GM23338 (cell line): ENCODE results near the gene KLF1. TPM values are rescaled to one million over a fixed set of nuclear protein-coding genes. Genes with fewer than 3 reads are reported as not detected.
A peak's percentile ranks its signal among the peaks of the same experiment; 100 is the strongest.

ENCODE experiments used
- ATAC-seq: fragments of 200-7000 bp; cut with Tn5 transposase; 3 replicates; pipeline ENCODE4 v1.9.1; 2020
- DNase-seq: peaks from one replicate; pipeline ENCODE4 v3.0.0-alpha.2; 2015; ENCODE audit warnings: low spot score
- H2AFZ ChIP-seq: fragments of 200-600 bp; sonication (generic); 2 replicates; pipeline ENCODE4 v1.8.0; 2016; ENCODE audit warnings: antibody characterized with exemption, mild to moderate bottlenecking, moderate library complexity
- H3F3A ChIP-seq: fragments of 200-600 bp; sonication (generic); replicated peaks from 2 replicates; pipeline ENCODE4 v1.8.0; 2017; ENCODE audit warnings: antibody characterized with exemption, mixed run types, low read depth
- H3K27ac ChIP-seq: fragments of 200-600 bp; sonication (generic); 2 replicates; pipeline ENCODE4 v1.6.1; 2016; ENCODE audit warnings: low read depth
- H3K27me3 ChIP-seq: fragments of 200-600 bp; sonication (generic); 2 replicates; pipeline ENCODE4 v1.8.0; 2016; ENCODE audit warnings: mild to moderate bottlenecking, mixed run types, moderate library complexity; ENCODE audit not compliant: insufficient read depth
- H3K36me3 ChIP-seq: fragments of 200-600 bp; sonication (generic); 2 replicates; pipeline ENCODE4 v1.8.0; 2016; ENCODE audit warnings: mild to moderate bottlenecking; ENCODE audit not compliant: insufficient read depth
- H3K4me1 ChIP-seq: fragments of 200-600 bp; sonication (generic); 2 replicates; pipeline ENCODE4 v1.8.0; 2016; ENCODE audit warnings: mild to moderate bottlenecking, moderate library complexity; ENCODE audit not compliant: insufficient read depth
- H3K4me2 ChIP-seq: fragments of 200-600 bp; sonication (generic); 2 replicates; pipeline ENCODE4 v1.7.1; 2017; ENCODE audit warnings: mixed run types
- H3K4me3 ChIP-seq: fragments of 200-600 bp; sonication (generic); 2 replicates; pipeline ENCODE4 v1.6.1; 2016; ENCODE audit warnings: mixed run types
- H3K79me2 ChIP-seq: fragments of 200-600 bp; sonication (generic); replicated peaks from 2 replicates; pipeline ENCODE4 v1.8.0; 2017; ENCODE audit warnings: mild to moderate bottlenecking; ENCODE audit not compliant: insufficient read depth
- H3K9me2 ChIP-seq: fragments of 200-600 bp; sonication (generic); 2 replicates; pipeline ENCODE4 v1.8.0; 2017; ENCODE audit not compliant: insufficient read depth
- H4K20me1 ChIP-seq: fragments of 200-600 bp; sonication (generic); replicated peaks from 2 replicates; pipeline ENCODE4 v1.8.0; 2017; ENCODE audit warnings: mild to moderate bottlenecking; ENCODE audit not compliant: insufficient read depth
- H3K27ac Mint-ChIP-seq: 2 replicates; pipeline ENCODE4 v1.8.0; 2020; ENCODE audit warnings: inconsistent platforms, mild to moderate bottlenecking, moderate library complexity, mixed read lengths
- H3K27me3 Mint-ChIP-seq: 3 replicates; pipeline ENCODE4 v1.8.0; 2022; ENCODE audit warnings: low read depth, mild to moderate bottlenecking, moderate library complexity, mixed read lengths, inconsistent platforms; ENCODE audit not compliant: insufficient read depth, poor library complexity
- H3K36me3 Mint-ChIP-seq: 3 replicates; pipeline ENCODE4 v1.8.0; 2021; ENCODE audit warnings: low read depth, mild to moderate bottlenecking, inconsistent platforms, moderate library complexity, mixed read lengths
- H3K4me1 Mint-ChIP-seq: 3 replicates; pipeline ENCODE4 v1.8.0; 2020; ENCODE audit warnings: mild to moderate bottlenecking, inconsistent platforms, mixed read lengths
- H3K4me3 Mint-ChIP-seq: 3 replicates; pipeline ENCODE4 v1.8.0; 2021; ENCODE audit warnings: moderate library complexity, mild to moderate bottlenecking, inconsistent platforms, mixed read lengths
- H3K9me3 Mint-ChIP-seq: 3 replicates; pipeline ENCODE4 v1.8.0; 2020; ENCODE audit warnings: moderate library complexity, mild to moderate bottlenecking, inconsistent platforms, mixed read lengths
- CREB1 ChIP-seq: fragments of 250-450 bp; sonication (Bioruptor Pico); IDR thresholded peaks from 2 replicates; pipeline ENCODE4 v1.5.0; 2020; ENCODE audit warnings: low read depth, mild to moderate bottlenecking, moderate library complexity
- POLR2AphosphoS5 ChIP-seq: IDR thresholded peaks from 2 replicates; pipeline ENCODE4 v1.6.1; 2016; ENCODE audit warnings: antibody characterized with exemption, low read depth
- STAT1 ChIP-seq: IDR thresholded peaks from one replicate; pipeline ENCODE4 v1.6.1; 2016; ENCODE audit warnings: antibody characterized with exemption; ENCODE audit not compliant: unreplicated experiment
- ZNF331 ChIP-seq: fragments of 250-450 bp; sonication (Bioruptor Pico); IDR thresholded peaks from 2 replicates; pipeline ENCODE4 v1.5.0; 2020; ENCODE audit warnings: low read depth, mild to moderate bottlenecking, moderate library complexity
- polyA plus RNA-seq: library from polyadenylated mRNA; unstranded; fragments of >200 nt; fragmentation: Nextera tagmentation; extraction: Ambion mirVana; gene quantifications from 2 replicates; pipeline ENCODE4 v1.2.1, GENCODE V29; 2016
- total RNA-seq: library from RNA; depleted of rRNA; stranded (reverse); fragments of >200 nt; shearing (Covaris generic); gene quantifications from 2 replicates; pipeline ENCODE4 v1.2.3, GENCODE V29; 2014
- TF ChIP-seq, protein P1 (sequence below): fragments of 250-450 bp; sonication (Bioruptor Pico); IDR thresholded peaks from 2 replicates; pipeline ENCODE4 v1.5.0; 2020; ENCODE audit warnings: mild to moderate bottlenecking, moderate library complexity
- TF ChIP-seq, protein P2 (sequence below), 2 experiments: fragments of 200-600 bp in 1 of 2; sonication (generic) in 1 of 2; conservative IDR thresholded peaks; 2 replicates each; pipeline versions ENCODE4 v1.5.1 to v1.6.1; 2016 to 2017; ENCODE audit warnings: antibody characterized with exemption in 2 of 2, low read depth in 2 of 2, mild to moderate bottlenecking in 2 of 2, moderate library complexity in 1 of 2

Gene KLF1
- total and polyA plus RNA-seq, 2 experiments from 2014 or later, result 0.74 to 1.1 TPM

DNA sequence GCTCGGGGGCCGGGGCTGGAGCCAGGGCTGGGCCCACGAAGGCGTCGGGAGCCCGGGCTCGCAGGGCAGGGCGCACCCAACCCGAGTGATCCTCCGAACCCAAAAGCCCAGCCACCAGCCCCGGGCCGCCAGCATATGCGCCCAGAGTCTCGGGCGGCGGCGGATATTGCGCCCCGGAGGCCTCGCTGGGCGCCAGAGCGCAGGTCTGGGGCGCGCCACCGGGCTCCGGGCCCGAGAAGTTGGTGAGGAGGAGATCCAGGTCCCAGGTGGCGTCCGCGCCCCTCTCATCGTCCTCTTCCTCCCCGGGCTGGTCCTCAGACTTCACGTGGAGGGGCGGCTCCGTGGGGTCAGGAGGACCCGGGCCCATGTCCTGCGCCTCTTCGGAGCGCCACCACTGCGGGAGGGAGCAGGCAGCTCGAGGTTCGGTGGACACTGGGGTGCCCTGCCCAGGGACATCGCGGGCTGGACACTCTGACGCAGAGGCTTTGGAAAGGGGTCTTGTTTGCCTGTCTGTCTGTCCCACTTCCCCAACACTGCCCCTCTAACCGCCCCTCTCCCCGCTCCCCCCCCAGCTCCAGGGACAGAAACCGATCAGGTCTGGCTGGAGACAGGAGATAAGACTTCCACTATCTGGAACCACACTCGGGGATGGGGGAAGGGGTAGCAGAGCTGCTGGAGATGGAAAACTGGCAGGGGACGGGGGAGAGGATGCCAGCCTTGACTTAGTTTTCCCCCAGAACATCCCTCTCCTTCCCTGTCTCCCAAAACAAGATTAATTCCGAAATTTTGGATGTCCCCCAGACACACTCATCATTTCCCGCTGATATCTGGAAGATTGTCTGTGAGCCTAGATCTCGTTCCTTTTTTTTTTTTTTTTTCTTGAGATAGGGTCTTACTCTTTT lies 1.0 kb downstream of the KLF1 start (continued):
- TF ChIP-seq, protein P1, sequence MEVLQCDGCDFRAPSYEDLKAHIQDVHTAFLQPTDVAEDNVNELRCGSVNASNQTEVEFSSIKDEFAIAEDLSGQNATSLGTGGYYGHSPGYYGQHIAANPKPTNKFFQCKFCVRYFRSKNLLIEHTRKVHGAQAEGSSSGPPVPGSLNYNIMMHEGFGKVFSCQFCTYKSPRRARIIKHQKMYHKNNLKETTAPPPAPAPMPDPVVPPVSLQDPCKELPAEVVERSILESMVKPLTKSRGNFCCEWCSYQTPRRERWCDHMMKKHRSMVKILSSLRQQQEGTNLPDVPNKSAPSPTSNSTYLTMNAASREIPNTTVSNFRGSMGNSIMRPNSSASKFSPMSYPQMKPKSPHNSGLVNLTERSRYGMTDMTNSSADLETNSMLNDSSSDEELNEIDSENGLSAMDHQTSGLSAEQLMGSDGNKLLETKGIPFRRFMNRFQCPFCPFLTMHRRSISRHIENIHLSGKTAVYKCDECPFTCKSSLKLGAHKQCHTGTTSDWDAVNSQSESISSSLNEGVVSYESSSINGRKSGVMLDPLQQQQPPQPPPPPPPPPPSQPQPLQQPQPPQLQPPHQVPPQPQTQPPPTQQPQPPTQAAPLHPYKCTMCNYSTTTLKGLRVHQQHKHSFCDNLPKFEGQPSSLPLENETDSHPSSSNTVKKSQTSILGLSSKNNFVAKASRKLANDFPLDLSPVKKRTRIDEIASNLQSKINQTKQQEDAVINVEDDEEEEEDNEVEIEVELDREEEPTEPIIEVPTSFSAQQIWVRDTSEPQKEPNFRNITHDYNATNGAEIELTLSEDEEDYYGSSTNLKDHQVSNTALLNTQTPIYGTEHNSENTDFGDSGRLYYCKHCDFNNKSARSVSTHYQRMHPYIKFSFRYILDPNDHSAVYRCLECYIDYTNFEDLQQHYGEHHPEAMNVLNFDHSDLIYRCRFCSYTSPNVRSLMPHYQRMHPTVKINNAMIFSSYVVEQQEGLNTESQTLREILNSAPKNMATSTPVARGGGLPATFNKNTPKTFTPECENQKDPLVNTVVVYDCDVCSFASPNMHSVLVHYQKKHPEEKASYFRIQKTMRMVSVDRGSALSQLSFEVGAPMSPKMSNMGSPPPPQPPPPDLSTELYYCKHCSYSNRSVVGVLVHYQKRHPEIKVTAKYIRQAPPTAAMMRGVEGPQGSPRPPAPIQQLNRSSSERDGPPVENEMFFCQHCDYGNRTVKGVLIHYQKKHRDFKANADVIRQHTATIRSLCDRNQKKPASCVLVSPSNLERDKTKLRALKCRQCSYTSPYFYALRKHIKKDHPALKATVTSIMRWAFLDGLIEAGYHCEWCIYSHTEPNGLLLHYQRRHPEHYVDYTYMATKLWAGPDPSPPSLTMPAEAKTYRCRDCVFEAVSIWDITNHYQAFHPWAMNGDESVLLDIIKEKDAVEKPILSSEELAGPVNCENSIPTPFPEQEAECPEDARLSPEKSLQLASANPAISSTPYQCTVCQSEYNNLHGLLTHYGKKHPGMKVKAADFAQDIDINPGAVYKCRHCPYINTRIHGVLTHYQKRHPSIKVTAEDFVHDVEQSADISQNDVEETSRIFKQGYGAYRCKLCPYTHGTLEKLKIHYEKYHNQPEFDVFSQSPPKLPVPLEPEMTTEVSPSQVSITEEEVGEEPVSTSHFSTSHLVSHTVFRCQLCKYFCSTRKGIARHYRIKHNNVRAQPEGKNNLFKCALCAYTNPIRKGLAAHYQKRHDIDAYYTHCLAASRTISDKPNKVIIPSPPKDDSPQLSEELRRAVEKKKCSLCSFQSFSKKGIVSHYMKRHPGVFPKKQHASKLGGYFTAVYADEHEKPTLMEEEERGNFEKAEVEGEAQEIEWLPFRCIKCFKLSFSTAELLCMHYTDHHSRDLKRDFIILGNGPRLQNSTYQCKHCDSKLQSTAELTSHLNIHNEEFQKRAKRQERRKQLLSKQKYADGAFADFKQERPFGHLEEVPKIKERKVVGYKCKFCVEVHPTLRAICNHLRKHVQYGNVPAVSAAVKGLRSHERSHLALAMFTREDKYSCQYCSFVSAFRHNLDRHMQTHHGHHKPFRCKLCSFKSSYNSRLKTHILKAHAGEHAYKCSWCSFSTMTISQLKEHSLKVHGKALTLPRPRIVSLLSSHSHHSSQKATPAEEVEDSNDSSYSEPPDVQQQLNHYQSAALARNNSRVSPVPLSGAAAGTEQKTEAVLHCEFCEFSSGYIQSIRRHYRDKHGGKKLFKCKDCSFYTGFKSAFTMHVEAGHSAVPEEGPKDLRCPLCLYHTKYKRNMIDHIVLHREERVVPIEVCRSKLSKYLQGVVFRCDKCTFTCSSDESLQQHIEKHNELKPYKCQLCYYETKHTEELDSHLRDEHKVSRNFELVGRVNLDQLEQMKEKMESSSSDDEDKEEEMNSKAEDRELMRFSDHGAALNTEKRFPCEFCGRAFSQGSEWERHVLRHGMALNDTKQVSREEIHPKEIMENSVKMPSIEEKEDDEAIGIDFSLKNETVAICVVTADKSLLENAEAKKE (CRISPR knock-in tag), result no peak

DNA sequence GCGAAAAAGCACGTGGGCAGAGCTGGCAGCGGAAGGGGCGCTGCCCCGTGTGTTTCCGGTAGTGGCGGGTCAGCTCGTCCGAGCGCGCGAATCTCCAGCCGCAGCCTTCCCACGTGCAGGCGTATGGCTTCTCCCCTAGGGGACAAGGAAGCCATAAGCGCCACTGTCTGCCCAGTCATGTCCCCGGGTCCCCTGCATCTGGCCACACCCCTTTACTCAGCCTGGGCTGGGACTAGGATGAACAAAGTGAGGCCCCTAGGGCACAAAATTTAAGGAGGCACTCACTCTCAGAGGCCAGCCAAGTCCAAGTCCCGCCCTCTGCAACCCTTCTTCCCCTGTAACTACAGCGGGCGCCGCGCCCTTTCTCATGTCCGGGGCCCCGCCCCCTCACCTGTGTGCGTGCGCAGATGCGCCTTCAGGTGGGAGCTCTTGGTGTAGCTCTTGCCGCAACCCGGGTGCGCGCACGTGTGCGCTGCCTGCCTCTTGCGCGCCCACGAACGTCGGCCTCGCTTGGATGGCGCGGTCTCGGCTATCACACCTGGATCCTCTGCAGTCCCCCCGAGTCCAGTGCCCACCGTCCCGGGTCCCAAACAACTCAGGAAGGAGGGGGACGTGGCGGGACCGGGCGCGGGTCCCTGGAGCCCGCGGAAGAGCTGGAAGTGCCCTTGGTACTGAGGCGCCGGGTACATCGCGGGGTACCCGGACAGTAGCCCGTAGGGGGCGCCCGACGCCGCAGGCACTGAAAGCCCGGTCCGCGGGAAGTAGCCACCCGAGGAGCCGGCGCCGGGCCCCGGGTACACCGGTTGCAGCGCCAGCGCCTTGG lies 1.9 kb downstream of the KLF1 start:
- Histone ChIP-seq H2AFZ (peak overlapping the region; percentile 89; the same call in 1 of the 2 replicates), H3K4me2 (peak overlapping the region; percentile 91)
- peaks cover 15% of the 10 kb centered on the region for H3K4me1 Mint-ChIP-seq

More for the DNA sequence above, 1.9 kb downstream of the KLF1 start:
- Histone ChIP-seq H3K27me3 (peaks cover 22% of the 10 kb centered on the region), H3K79me2 (no peaks in the 10 kb centered on the region), H3K9me2 (no peaks in the 10 kb centered on the region; the same call in 1 of the 2 replicates), H3K36me3 (no peaks in the 10 kb centered on the region), H3F3A (peaks cover 26% of the 10 kb centered on the region), H3K4me1 (peaks cover 3% of the 10 kb centered on the region; the same call in 1 of the 2 replicates), H4K20me1 (no peaks in the 10 kb centered on the region), H3K27ac (peak overlapping the region; percentile 4; the same call in 1 of the 2 replicates), H3K4me3 (peak overlapping the region; percentile 93)
- TF ChIP-seq CREB1 (CRISPR knock-in tag) (0 out of 2 replicates have a peak, but pooled peaks have one; percentile 12), POLR2AphosphoS5 (peak; percentile 96), ZNF331 (CRISPR knock-in tag) (no peak), STAT1 (no peak)
- TF ChIP-seq, protein P2, sequence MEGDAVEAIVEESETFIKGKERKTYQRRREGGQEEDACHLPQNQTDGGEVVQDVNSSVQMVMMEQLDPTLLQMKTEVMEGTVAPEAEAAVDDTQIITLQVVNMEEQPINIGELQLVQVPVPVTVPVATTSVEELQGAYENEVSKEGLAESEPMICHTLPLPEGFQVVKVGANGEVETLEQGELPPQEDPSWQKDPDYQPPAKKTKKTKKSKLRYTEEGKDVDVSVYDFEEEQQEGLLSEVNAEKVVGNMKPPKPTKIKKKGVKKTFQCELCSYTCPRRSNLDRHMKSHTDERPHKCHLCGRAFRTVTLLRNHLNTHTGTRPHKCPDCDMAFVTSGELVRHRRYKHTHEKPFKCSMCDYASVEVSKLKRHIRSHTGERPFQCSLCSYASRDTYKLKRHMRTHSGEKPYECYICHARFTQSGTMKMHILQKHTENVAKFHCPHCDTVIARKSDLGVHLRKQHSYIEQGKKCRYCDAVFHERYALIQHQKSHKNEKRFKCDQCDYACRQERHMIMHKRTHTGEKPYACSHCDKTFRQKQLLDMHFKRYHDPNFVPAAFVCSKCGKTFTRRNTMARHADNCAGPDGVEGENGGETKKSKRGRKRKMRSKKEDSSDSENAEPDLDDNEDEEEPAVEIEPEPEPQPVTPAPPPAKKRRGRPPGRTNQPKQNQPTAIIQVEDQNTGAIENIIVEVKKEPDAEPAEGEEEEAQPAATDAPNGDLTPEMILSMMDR (conservative IDR thresholded peaks at IDR 0.05; ENCODE audit: low read depth in 2 of 2), result peak; percentile 68 to 71
- H3K36me3 Mint-ChIP-seq, result peaks cover 9% of the 10 kb centered on the region; the same call in 2 of the 3 replicates
- ATAC-seq, result peak; percentile 74
- H3K4me3 Mint-ChIP-seq, result peak overlapping the region; percentile 88
- H3K27ac Mint-ChIP-seq, result peak overlapping the region; percentile 97
- peaks cover 34% of the 10 kb centered on the region for H3K27me3 Mint-ChIP-seq
- DNase-seq, result peak; percentile 100
- peaks cover 22% of the 10 kb centered on the region for H3K9me3 Mint-ChIP-seq
